Stimulated activated CD8-positive, alpha-beta memory T cell treated with anti-CD3 and anti-CD28 coated beads, Interleukin-15, amount 100 ng/mL, for 4 hours (primary cell): ENCODE measurements around the gene FHOD3.

Source experiments
- DNase-seq, 2 donors: peaks; one replicate each; pipeline ENCODE4 v3.0.0-alpha.2; 2020; ENCODE audit warnings: low read depth in 2 of 2

Gene FHOD3

GRCh38 chr18:36476433-36476832 lies 178.9 kb downstream of the FHOD3 start:
- no peak for DNase-seq

DNA sequence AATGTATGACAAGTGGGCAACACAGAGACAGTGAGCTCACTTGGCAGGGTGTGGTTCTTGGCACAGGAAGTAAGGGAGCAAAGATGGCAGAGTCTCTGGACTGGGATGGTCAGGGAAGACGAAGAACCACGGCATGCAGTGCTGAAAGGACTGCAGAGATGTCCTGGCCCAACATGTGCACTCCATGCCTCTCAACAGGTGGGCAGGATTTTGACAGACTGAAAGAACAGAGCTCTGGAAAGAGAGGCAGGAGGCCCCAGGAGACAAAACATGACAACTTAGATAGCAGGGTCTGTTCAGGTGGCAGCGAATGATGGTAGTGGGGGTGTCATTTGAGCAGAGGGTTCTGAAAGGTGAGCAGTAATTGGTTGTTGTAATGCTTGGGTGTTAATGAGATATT lies 180.3 kb downstream of the FHOD3 start:
- no peak for DNase-seq

DNA sequence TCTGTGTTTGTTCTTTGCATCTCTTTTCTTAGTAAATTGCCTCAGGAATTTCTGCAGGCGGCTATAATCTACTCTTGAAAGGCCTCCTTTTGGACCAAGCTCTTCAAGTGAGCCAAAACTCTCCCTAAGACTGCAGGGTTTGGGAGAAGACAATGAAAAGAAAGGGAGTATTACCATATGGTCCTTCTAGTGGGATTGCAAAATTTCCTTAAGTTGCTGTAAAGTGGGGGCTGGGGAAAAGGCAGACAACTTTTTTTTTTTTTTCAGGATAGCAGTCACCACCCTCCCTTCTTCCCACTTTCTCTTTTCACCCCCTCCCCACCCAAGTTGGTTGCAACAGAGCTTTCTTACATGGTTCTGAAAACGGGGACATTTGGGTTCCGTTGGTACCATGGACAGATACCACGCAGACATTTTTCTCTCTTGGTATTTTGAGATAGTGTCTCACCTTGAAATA lies 183.7 kb downstream of the FHOD3 start:
- DNase-seq, result no peak

- no peak for DNase-seq
Observed at GRCh38 chr18:36481935-36482334, 184.4 kb downstream of the FHOD3 start.

GRCh38 chr18:36484591-36484990 lies 187.1 kb downstream of the FHOD3 start:
- DNase-seq, result no peak

- no peak for DNase-seq
Observed at GRCh38 chr18:36485772-36486171, 188.3 kb downstream of the FHOD3 start.

DNA sequence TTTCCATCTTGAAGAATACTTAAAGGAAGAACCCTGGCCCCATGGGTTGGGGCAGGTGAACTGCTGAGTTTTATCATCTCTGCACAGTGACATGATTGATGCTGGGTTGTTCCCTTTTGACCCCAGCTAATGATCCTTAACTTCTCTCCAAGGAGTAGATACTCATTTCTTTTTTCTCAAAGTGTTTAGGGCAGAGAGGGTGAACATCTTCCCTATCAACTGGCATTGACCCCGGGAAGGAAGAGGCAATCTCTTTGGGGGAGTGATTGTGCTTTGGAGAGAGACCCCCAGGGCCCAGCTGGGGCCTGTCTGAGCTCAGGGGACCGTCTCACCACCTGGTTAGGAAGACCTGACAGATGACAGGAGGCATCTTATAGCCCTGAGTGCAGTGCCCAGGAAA lies 190.6 kb downstream of the FHOD3 start:
- no peak for DNase-seq

DNA sequence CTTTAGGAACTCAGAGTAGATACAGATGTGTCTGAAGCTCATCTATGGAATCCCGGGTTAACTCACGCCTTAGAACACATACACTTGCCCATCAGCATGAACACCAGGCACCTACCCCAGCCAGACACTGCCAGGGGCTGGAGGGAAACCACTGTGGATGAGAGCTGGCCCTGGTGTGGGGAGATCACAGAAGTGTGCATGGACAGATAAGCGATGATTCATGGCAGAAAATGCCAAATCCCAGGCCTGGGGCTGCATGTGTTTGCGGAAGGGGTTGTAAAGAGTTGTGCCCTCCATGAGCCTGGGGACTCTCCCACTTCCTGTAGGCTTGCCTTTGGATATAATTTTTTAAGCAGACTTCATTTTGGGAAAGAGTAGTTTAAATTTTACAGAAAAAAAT lies 193.4 kb downstream of the FHOD3 start:
- DNase-seq, result no peak

- no peak for DNase-seq
Observed at GRCh38 chr18:36492604-36493329, 195.3 kb downstream of the FHOD3 start.

- DNase-seq, result no peak
Observed at GRCh38 chr18:36493349-36494159, 196.0 kb downstream of the FHOD3 start.

DNA sequence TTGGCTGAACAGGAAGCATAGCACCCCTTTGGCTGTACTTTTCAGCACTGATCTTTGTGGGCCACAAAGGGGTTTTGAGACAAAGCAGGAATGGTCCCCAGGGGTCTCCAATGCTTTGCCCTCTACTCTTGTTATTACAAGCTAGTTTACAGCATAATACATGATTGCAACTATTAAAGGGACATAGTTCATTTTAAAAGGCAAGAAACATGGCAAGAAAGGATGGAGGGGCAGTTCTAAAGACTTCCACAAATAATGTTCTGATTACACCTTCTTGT lies 196.6 kb downstream of the FHOD3 start:
- no peak for DNase-seq

- DNase-seq, result no peak
Observed at GRCh38 chr18:36496022-36496421, 198.5 kb downstream of the FHOD3 start.

GRCh38 chr18:36499938-36500337 lies 202.4 kb downstream of the FHOD3 start:
- no peak for DNase-seq

GRCh38 chr18:36501100-36501499 lies 203.6 kb downstream of the FHOD3 start:
- no peak for DNase-seq

GRCh38 chr18:36503477-36503876 lies 206.0 kb downstream of the FHOD3 start:
- DNase-seq, result no peak

DNA sequence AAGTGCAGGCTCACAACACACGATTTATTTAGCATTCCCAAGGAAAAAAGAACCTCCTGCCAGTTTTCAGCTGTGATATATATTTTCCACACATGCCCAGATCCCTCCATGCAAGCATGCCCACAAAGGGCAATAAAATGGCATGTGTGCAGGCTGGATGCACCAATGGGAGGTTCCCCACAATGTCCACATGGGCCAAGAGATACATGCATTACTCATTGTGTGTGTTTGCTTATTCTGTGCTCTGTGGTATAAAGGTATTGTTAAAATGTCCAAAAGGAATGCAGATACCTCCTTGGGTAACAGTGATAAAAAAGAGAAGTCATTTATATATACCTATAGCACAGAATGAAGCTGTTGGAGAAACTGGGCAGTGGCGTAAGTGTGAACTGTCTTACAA lies 207.4 kb downstream of the FHOD3 start:
- no peak for DNase-seq

- no peak for DNase-seq
Observed at GRCh38 chr18:36505665-36506064, 208.2 kb downstream of the FHOD3 start.

- no peak for DNase-seq
Observed at GRCh38 chr18:36509646-36510197, 212.2 kb downstream of the FHOD3 start.

- no peak for DNase-seq
Observed at GRCh38 chr18:36511791-36512352, 214.4 kb downstream of the FHOD3 start.

- no peak for DNase-seq
Observed at GRCh38 chr18:36513556-36513955, 216.0 kb downstream of the FHOD3 start.

GRCh38 chr18:36514778-36515177 lies 217.3 kb downstream of the FHOD3 start:
- DNase-seq, result no peak

DNA sequence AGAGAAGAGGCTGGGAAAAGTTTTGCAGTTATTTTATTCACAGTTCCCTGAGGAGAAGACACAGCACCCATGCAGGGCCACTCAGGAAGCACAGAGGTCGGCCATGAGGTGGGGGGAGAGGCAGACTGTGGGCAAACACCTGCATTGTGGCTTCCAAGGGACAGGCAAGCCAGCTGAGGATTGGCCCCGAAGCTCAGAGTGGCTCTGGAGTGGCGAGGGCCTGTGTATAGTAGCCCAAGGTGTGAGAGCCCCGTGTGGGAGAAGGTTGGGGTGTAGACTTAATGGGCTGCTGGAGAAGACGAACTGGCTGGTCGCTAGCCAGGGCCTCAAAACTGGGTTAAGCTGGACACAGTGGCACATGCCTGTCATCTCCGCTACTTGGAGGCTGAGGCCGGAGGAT lies 218.7 kb downstream of the FHOD3 start:
- DNase-seq, result no peak

DNA sequence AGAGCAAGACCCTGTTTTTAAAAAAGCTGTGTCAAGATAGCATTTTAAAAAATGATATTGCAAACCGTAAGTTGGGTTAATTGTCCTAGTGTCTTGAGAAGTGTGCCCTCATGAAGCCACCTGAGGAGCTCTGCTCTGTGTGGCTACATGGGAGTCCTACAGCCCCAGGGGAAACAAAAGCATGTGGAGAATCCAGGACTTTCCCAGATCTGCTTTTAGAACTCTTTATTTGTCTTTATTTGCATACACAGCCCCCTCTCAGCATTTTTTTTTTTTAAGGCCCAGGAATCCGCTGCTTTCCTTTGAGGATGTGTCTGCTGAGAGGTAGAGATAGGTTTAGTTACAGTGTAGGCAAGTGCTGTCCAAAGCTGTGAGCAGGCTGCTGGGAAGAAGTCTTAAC lies 219.2 kb downstream of the FHOD3 start:
- DNase-seq, result no peak
